ENCODE data around the gene IL4R. TPM values are rescaled to one million over a fixed set of nuclear protein-coding genes. Genes with fewer than 3 reads are reported as not detected.

Gene IL4R
- total and polyA plus RNA-seq, 2 of the 8 experiments (the other 6 are each of a cell fraction or from before 2014, with no cell fraction given): 29.1 to 29.4 TPM

GRCh38 chr16:27398894-27399853 is 85.4 kb downstream of the IL4R start:
- H3K23me2 ChIP-seq (ENCODE audit: low read depth, low read length): no peaks in the 10 kb centered on the region
- no peaks in the 10 kb centered on the region for H3K79me1 ChIP-seq (ENCODE audit: low read depth, low read length)
- H3K4me3 ChIP-seq (ENCODE audit: extremely low read depth in 1 of 4, insufficient read depth in 2 of 4, low read depth in 3 of 4, low read length in 4 of 4): no peak overlapping the region
- no peak overlapping the region for H3K4me2 ChIP-seq (ENCODE audit: insufficient read depth in 1 of 2, low read depth in 2 of 2, low read length in 2 of 2)
- no peak overlapping the region for H3K14ac ChIP-seq (ENCODE audit: insufficient read length)
- no peak overlapping the region for H2BK15ac ChIP-seq (ENCODE audit: low read length)
- peak overlapping the region; percentile 1 for H3K4ac ChIP-seq (replicated peaks; ENCODE audit: insufficient read length, low read depth, low read length)
- WGBS, 2 experiments (ENCODE audit: extremely low coverage in 1 of 2, insufficient coverage in 1 of 2, insufficient read length in 1 of 2, insufficient replicate concordance in 2 of 2, low coverage in 1 of 2, low lambda C conversion rate in 2 of 2, missing lambda C conversion rate in 1 of 2): 90% methylated on average over 8 of the region's 8 CpGs; no CpG with 5 or more reads in 1 of the 2 experiments
- H2AK5ac ChIP-seq (ENCODE audit: low read depth, low read length): no peak overlapping the region
- no peaks in the 10 kb centered on the region for H3K79me2 ChIP-seq (ENCODE audit: control insufficient read depth in 1 of 2, insufficient read depth in 2 of 2, low read length in 2 of 2)
- H3K27ac ChIP-seq (ENCODE audit: low read depth, low read length): no peak overlapping the region
- H2BK12ac ChIP-seq (ENCODE audit: low read depth, low read length): no peak overlapping the region
- no peaks in the 10 kb centered on the region for H3K9me3 ChIP-seq (ENCODE audit: insufficient read depth in 2 of 2, low read depth in 1 of 2, low read length in 1 of 2)
- no peak overlapping the region for H3K9ac ChIP-seq (replicated peaks in 1 of 4; ENCODE audit: extremely low read depth in 1 of 4, low read depth in 3 of 4, low read length in 3 of 4)
- CTCF ChIA-PET (ENCODE audit: partially characterized antibody): interaction anchor here (1.5 to 1.9 kb wide), 2 partner anchors 27 to 31 kb away, joined by 3 to 4 read pairs; no protein-coding TSS in a partner anchor
- H4K8ac ChIP-seq (ENCODE audit: extremely low read depth, insufficient read depth, low read length): no peak overlapping the region; the same call in 1 of the 2 replicates
- DNase-seq (ENCODE audit: low read depth in 1 of 2, low spot score in 2 of 2) (no peak), FAIRE-seq (no peak)
- no peak overlapping the region for H3K18ac ChIP-seq (ENCODE audit: extremely low read depth, low read length)
- H2BK120ac ChIP-seq (replicated peaks; ENCODE audit: low read depth, low read length): no peak overlapping the region
- H3K27me3 ChIP-seq (replicated peaks in 1 of 4; ENCODE audit: control insufficient read depth in 3 of 4, extremely low read depth in 1 of 4, insufficient read depth in 3 of 4, low read length in 3 of 4): no peaks in the 10 kb centered on the region; a peak in 1 of 7 replicates
- H4K5ac ChIP-seq (ENCODE audit: insufficient read length, low read depth, low read length): no peak overlapping the region
- H3K23ac ChIP-seq (ENCODE audit: insufficient read length): no peak overlapping the region
- 0 out of 2 replicates have a peak overlapping the region, but pooled peaks have one; percentile 16 for H2BK5ac ChIP-seq (ENCODE audit: low read depth, low read length)
- no peaks in the 10 kb centered on the region for H4K20me1 ChIP-seq (replicated peaks in 1 of 2; ENCODE audit: control insufficient read depth in 1 of 2, insufficient read depth in 2 of 2, low read length in 2 of 2)
- POLR2A ChIA-PET (ENCODE audit: partially characterized antibody): interaction anchor here (0.8 kb wide), 1 partner anchor 65 kb away, joined by 3 read pairs; no protein-coding TSS in a partner anchor
- H4K91ac ChIP-seq (replicated peaks; ENCODE audit: insufficient read length, low read length): no peak overlapping the region
- no peak overlapping the region for H2AFZ ChIP-seq (ENCODE audit: low read length)
- H3K56ac ChIP-seq (replicated peaks; ENCODE audit: insufficient read length, low read depth, low read length): no peak overlapping the region
- no peak overlapping the region for H2BK20ac ChIP-seq (ENCODE audit: low read length)
- H3K4me1 ChIP-seq (replicated peaks in 1 of 4; ENCODE audit: control insufficient read depth in 3 of 4, insufficient read depth in 4 of 4, low read length in 3 of 4): no peaks in the 10 kb centered on the region; a peak in 1 of 7 replicates
- H3K36me3 ChIP-seq (ENCODE audit: control insufficient read depth in 2 of 4, insufficient read depth in 4 of 4, low read length in 3 of 4): no peaks in the 10 kb centered on the region
- no peak for TF ChIP-seq POLR2AphosphoS5 (IDR thresholded peaks at IDR 0.05; ENCODE audit: low read depth, low read length)
- TF ChIP-seq RFX5 (IDR thresholded peaks at IDR 0.05; ENCODE audit: borderline replicate concordance, low read depth, low read length): no peak
- TF ChIP-seq BCL11A (IDR thresholded peaks at IDR 0.05; ENCODE audit: low read depth in 2 of 2, low read length in 2 of 2): no peak
- no peak for TF ChIP-seq ATF3 (IDR thresholded peaks at IDR 0.05; ENCODE audit: insufficient read depth, low read depth, low read length)
- TF ChIP-seq SRF (IDR thresholded peaks at IDR 0.05; ENCODE audit: low read depth, low read length): no peak
- no peak for TF ChIP-seq CTCF (IDR thresholded peaks at IDR 0.05; ENCODE audit: control extremely low read depth in 1 of 3, insufficient read depth in 1 of 3, low read depth in 1 of 3, low read length in 3 of 3)
- no peak for TF ChIP-seq TCF12 (IDR thresholded peaks at IDR 0.05; ENCODE audit: low read depth, low read length)
- no peak for TF ChIP-seq SP4 (IDR thresholded peaks at IDR 0.05; ENCODE audit: low read length)

Data from H1 (cell line).